Natural killer cell (primary cell): ENCODE data around the gene FAM171A1. TPM values are rescaled to one million over a fixed set of nuclear protein-coding genes. Genes with fewer than 3 reads are reported as not detected.
"Not testable (repeated sequence)": the region's sequence is repeated elsewhere in the genome, so short reads cannot be mapped to it uniquely, and the experiment has no call there.

Source experiments
- ATAC-seq, 3 donors: fragments of 150-1000 bp in 2 of 3; fragments of 200-7000 bp in 1 of 3; cut with Tn5 transposase; 1 replicate in 1 of 3; 2 replicates in 2 of 3; pipeline ENCODE4 v1.10.0; 2021; ENCODE audit warnings: mild to moderate bottlenecking in 2 of 3, moderate library complexity in 2 of 3
- DNase-seq, 2 donors: peaks; one replicate each; pipeline versions ENCODE4 v3.0.0 to v3.0.0-alpha.2; 2013 to 2021; ENCODE audit warnings: mixed read lengths in 1 of 2
- H3K27ac ChIP-seq: one replicate; pipeline ENCODE4 v1.5.1; 2013; ENCODE audit warnings: mild to moderate bottlenecking, low read length
- H3K27me3 ChIP-seq: one replicate; pipeline ENCODE4 v1.6.1; 2013; ENCODE audit warnings: low read length; ENCODE audit not compliant: control insufficient read depth, insufficient read depth
- H3K36me3 ChIP-seq: one replicate; pipeline ENCODE4 v1.6.1; 2013; ENCODE audit warnings: low read length; ENCODE audit not compliant: control insufficient read depth, insufficient read depth
- H3K4me1 ChIP-seq: one replicate; pipeline ENCODE4 v1.6.1; 2013; ENCODE audit warnings: low read length; ENCODE audit not compliant: control insufficient read depth, insufficient read depth
- H3K4me3 ChIP-seq: one replicate; pipeline ENCODE4 v1.5.1; 2013; ENCODE audit warnings: low read length
- H3K9me3 ChIP-seq: one replicate; pipeline ENCODE4 v1.6.1; 2013; ENCODE audit warnings: low read length; ENCODE audit not compliant: control insufficient read depth, insufficient read depth
- H3K27ac Mint-ChIP-seq, 2 donors: one replicate each; pipeline ENCODE4 v1.8.0; 2022; ENCODE audit warnings: mild to moderate bottlenecking in 2 of 2, mixed read lengths in 2 of 2, moderate library complexity in 1 of 2
- H3K27me3 Mint-ChIP-seq, 2 donors: one replicate each; pipeline ENCODE4 v1.8.0; 2022; ENCODE audit warnings: low read depth in 2 of 2, mixed read lengths in 2 of 2
- H3K36me3 Mint-ChIP-seq: one replicate; pipeline ENCODE4 v1.8.0; 2022; ENCODE audit warnings: mixed read lengths
- H3K4me1 Mint-ChIP-seq, 2 donors: one replicate each; pipeline ENCODE4 v1.8.0; 2022; ENCODE audit warnings: mixed read lengths in 2 of 2
- H3K4me3 Mint-ChIP-seq: one replicate; pipeline ENCODE4 v1.8.0; 2022; ENCODE audit warnings: mild to moderate bottlenecking, moderate library complexity, mixed read lengths
- H3K9me3 Mint-ChIP-seq, 2 donors: one replicate each; pipeline ENCODE4 v1.8.0; 2022; ENCODE audit warnings: mixed read lengths in 2 of 2
- WGBS: methylation state at CpG from one replicate; pipeline ENCODE4 v1.1.7; 2013; ENCODE audit warnings: missing lambda C conversion rate; ENCODE audit not compliant: insufficient coverage; 5-methylcytosine and 5-hydroxymethylcytosine counted together
- intact Hi-C: fragments of 100-400 bp; cut with micrococcal nuclease; formaldehyde crosslinking; loops from one replicate; pipeline ENCODE4 v1.14.2; 2022
- total RNA-seq, 4 donors: library from RNA; stranded (reverse); fragments of 120-200 nt in 1 of 4; gene quantifications; one replicate each; pipeline versions ENCODE4 v1.2.3 to v1.2.4, GENCODE V29; 2013 to 2022
- TF ChIP-seq, protein P1 (sequence below): fragments of 200-600 bp; IDR thresholded peaks from one replicate; pipeline ENCODE4 v1.8.0; 2022; ENCODE audit warnings: antibody characterized with exemption

The FAM171A1 gene
- total RNA-seq, 3 donors from 2014 or later (not counting 1 experiment from before 2014, with no cell fraction given), result 0.99 to 2.3 (median 1.6) TPM

DNA sequence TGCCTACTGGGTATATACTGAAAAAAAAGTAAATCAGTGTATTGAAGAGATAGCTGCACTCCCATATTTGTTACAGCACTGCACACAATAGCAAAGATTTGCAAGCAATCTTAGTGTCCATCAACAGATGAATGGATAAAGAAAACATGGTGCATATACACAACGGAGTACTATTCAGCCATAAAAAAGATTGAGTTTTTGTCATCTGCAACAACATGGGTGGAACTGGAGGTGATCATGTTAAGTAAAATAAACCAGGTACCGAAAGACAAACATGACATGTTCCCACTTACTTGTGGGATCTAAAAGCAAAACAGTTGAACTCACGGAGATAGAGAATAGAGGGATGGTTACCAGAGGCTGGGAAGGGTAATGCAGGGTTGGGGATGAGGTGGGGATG is 34.2 kb upstream of the FAM171A1 start:
- no peaks in the 10 kb centered on the region for H3K4me1 ChIP-seq
- Mint-ChIP-seq H3K4me1 (no peaks in the 10 kb centered on the region), H3K9me3 (peaks cover 2 to 7% of the 10 kb centered on the region in 2 donors), H3K27ac (no peak overlapping the region), H3K36me3 (no peaks in the 10 kb centered on the region), H3K27me3 (peaks cover 5 to 36% of the 10 kb centered on the region in 2 donors), H3K4me3 (no peak overlapping the region)
- H3K36me3 ChIP-seq, result no peaks in the 10 kb centered on the region
- H3K4me3 ChIP-seq, result no peak overlapping the region
- WGBS, result 95% methylated on average over 3 of the region's 3 CpGs
- intact Hi-C loops, result no loop called here
- H3K9me3 ChIP-seq, result no peaks in the 10 kb centered on the region
- no peak overlapping the region for H3K27ac ChIP-seq
- DNase-seq (no peak), ATAC-seq (no peak)
- no peaks in the 10 kb centered on the region for H3K27me3 ChIP-seq
- TF ChIP-seq, protein P1, sequence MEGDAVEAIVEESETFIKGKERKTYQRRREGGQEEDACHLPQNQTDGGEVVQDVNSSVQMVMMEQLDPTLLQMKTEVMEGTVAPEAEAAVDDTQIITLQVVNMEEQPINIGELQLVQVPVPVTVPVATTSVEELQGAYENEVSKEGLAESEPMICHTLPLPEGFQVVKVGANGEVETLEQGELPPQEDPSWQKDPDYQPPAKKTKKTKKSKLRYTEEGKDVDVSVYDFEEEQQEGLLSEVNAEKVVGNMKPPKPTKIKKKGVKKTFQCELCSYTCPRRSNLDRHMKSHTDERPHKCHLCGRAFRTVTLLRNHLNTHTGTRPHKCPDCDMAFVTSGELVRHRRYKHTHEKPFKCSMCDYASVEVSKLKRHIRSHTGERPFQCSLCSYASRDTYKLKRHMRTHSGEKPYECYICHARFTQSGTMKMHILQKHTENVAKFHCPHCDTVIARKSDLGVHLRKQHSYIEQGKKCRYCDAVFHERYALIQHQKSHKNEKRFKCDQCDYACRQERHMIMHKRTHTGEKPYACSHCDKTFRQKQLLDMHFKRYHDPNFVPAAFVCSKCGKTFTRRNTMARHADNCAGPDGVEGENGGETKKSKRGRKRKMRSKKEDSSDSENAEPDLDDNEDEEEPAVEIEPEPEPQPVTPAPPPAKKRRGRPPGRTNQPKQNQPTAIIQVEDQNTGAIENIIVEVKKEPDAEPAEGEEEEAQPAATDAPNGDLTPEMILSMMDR, result no peak

DNA sequence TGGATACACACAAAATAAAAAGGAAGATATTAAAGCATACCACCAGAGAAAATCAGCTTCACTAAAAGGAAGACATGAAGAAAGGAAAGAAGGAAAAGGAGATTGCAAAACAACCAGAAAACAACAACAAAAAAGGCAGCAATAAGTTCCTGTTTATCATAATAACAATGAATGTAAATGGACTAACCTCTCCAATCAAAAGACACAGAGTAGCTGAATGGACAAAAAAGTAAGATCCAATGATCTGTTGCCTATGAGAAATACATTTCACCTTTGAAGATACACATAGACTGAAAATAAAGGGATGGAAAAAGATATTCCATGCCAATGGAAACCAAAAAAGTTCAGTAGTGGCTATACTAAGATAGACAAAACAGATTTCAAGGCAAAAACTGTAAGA is 30.3 kb upstream of the FAM171A1 start:
- TF ChIP-seq, protein P1, result no peak
- Mint-ChIP-seq H3K9me3 (peaks cover 2 to 7% of the 10 kb centered on the region in 2 donors), H3K4me3 (no peak overlapping the region), H3K27ac (no peak overlapping the region), H3K4me1 (no peaks in the 10 kb centered on the region), H3K36me3 (no peaks in the 10 kb centered on the region), H3K27me3 (peaks cover 8 to 38% of the 10 kb centered on the region in 2 donors)
- Histone ChIP-seq H3K27me3 (no peaks in the 10 kb centered on the region), H3K9me3 (no peaks in the 10 kb centered on the region), H3K4me3 (no peak overlapping the region), H3K27ac (no peak overlapping the region), H3K4me1 (no peaks in the 10 kb centered on the region), H3K36me3 (no peaks in the 10 kb centered on the region)
- intact Hi-C loops, result no loop called here
- no peak for DNase-seq
- no peak for ATAC-seq

DNA sequence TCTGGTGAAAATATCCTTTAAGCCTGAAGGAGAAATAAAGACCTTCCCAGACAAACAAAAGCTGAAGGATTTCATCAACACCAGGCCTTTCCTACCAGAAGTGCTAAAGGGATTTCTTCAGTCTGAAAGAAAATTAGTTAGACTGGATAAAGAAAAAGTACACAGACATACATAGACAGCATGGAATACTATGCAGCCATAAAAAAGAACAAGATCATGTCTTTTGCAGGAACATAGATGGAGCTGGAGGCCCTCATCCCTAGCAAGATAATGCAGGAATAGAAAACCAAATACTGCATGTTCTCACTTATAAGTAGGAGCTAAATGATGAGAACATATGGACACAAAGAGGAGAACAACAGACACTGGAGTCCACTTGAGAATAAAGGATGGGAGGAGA is 29.4 kb upstream of the FAM171A1 start:
- H3K4me1 Mint-ChIP-seq, DNase-seq, H3K27ac Mint-ChIP-seq: not testable (repeated sequence)

DNA sequence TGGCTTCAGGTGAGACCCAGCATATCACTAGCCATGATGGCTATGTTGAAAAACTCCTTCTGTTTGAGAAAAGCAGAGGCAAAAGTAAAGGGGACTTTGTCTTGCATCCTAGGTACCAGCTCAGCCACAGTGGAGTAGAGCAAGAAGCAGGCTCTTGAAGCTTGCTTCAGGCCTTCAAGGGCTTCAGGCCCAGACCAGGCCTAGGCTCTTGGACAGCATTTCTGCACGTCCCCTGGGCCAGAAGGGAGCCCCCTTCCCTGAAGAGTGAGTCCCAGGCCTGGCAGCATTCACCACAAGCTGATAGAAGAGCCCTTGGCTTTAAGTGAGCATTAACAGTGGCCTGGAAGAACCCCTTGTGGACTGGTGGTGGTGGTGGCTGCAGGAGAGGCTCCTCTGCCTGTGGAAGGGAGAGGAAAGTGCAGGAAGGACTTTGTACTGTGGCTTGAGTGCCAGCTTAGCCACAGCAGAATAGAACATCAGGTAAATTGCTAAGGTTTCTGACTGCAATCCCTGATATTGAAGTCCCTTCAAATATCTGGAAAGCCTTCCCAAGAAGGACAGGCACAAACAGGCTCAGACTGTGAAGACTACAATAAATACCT is 28.1 kb upstream of the FAM171A1 start:
- no peak overlapping the region for H3K4me3 ChIP-seq
- DNase-seq, result no peak
- TF ChIP-seq, protein P1, result no peak
- no peak overlapping the region for H3K4me3 Mint-ChIP-seq
- peaks cover 2 to 7% of the 10 kb centered on the region in 2 donors for H3K9me3 Mint-ChIP-seq
- H3K4me1 Mint-ChIP-seq, result no peaks in the 10 kb centered on the region
- no peak overlapping the region for H3K27ac Mint-ChIP-seq
- no peaks in the 10 kb centered on the region for H3K27me3 ChIP-seq
- no peak for ATAC-seq
- no peaks in the 10 kb centered on the region for H3K36me3 Mint-ChIP-seq
- H3K4me1 ChIP-seq, result no peaks in the 10 kb centered on the region
- no peaks in the 10 kb centered on the region for H3K9me3 ChIP-seq
- intact Hi-C loops, result no loop called here
- 39% methylated on average over 1 of the region's 1 CpG for WGBS
- H3K36me3 ChIP-seq, result no peaks in the 10 kb centered on the region
- no peak overlapping the region for H3K27ac ChIP-seq
- peaks cover 8 to 31% of the 10 kb centered on the region in 2 donors for H3K27me3 Mint-ChIP-seq

More for the DNA sequence above, 29.4 kb upstream of the FAM171A1 start:
- H3K27ac ChIP-seq, intact Hi-C loops, ATAC-seq, H3K36me3 Mint-ChIP-seq, H3K36me3 ChIP-seq, H3K4me1 ChIP-seq, H3K4me3 ChIP-seq, H3K9me3 ChIP-seq, H3K9me3 Mint-ChIP-seq, H3K27me3 ChIP-seq, H3K4me3 Mint-ChIP-seq: not testable (repeated sequence)
- H3K27me3 Mint-ChIP-seq, result peaks cover 8 to 38% of the 10 kb centered on the region in 2 donors
